Fibroblast of lung (primary cell): ENCODE measurements around the gene FAM228A. TPM values are rescaled to one million over a fixed set of nuclear protein-coding genes. Genes with fewer than 3 reads are reported as not detected.

Experiments used
- DNase-seq, 2 donors: peaks; one replicate each; pipeline versions ENCODE4 v3.0.0 to v3.0.0-alpha.2; 2010; ENCODE audit warnings: low read depth in 2 of 2
- H2AFZ ChIP-seq: 2 replicates; pipeline ENCODE4 v1.5.1; 2012; ENCODE audit warnings: low read length, control low read depth, inconsistent platforms
- H3K27ac ChIP-seq: 2 replicates; pipeline ENCODE4 v1.5.1; 2011; ENCODE audit warnings: low read length, control low read depth; ENCODE audit not compliant: insufficient read depth
- H3K27me3 ChIP-seq: 2 replicates; pipeline ENCODE4 v1.5.1; 2011; ENCODE audit warnings: mild to moderate bottlenecking, low read length; ENCODE audit not compliant: control insufficient read depth, insufficient read depth
- H3K36me3 ChIP-seq: 2 replicates; pipeline ENCODE4 v1.5.1; 2011; ENCODE audit warnings: low read length; ENCODE audit not compliant: control insufficient read depth, insufficient read depth
- H3K4me1 ChIP-seq: 2 replicates; pipeline ENCODE4 v1.5.1; 2011; ENCODE audit warnings: low read length; ENCODE audit not compliant: control insufficient read depth, insufficient read depth; ENCODE audit errors: extremely low read depth
- H3K4me2 ChIP-seq: 2 replicates; pipeline ENCODE4 v1.5.1; 2011; ENCODE audit warnings: low read length, control low read depth; ENCODE audit not compliant: insufficient read depth; ENCODE audit errors: extremely low read depth
- H3K4me3 ChIP-seq, 4 experiments: fragments of 200-600 bp in 1 of 4; sonication (generic) in 1 of 4; replicated peaks in 1 of 4; 2 replicates each; pipeline ENCODE4 v1.5.1; 2011 to 2016; ENCODE audit warnings: low read length in 4 of 4, low read depth in 3 of 4, mild to moderate bottlenecking in 3 of 4, control low read depth in 2 of 4, inconsistent platforms in 1 of 4, mixed read lengths in 1 of 4; ENCODE audit not compliant: insufficient read depth in 1 of 4; ENCODE audit errors: control extremely low read depth in 1 of 4
- H3K79me2 ChIP-seq: 2 replicates; pipeline ENCODE4 v1.5.1; 2012; ENCODE audit warnings: mild to moderate bottlenecking, low read length, inconsistent platforms; ENCODE audit not compliant: control insufficient read depth, insufficient read depth
- H3K9ac ChIP-seq: 2 replicates; pipeline ENCODE4 v1.5.1; 2011; ENCODE audit warnings: mild to moderate bottlenecking, low read length, control low read depth; ENCODE audit not compliant: insufficient read depth
- H3K9me3 ChIP-seq: 2 replicates; pipeline ENCODE4 v1.5.1; 2012; ENCODE audit warnings: low read depth, low read length; ENCODE audit not compliant: control insufficient read depth, insufficient read depth
- H4K20me1 ChIP-seq: 2 replicates; pipeline ENCODE4 v1.5.1; 2011; ENCODE audit warnings: low read length; ENCODE audit not compliant: control insufficient read depth, insufficient read depth; ENCODE audit errors: extremely low read depth
- EZH2 ChIP-seq: IDR thresholded peaks from 2 replicates; pipeline ENCODE4 v1.5.1; 2012; ENCODE audit warnings: low read length, control low read depth, mild to moderate bottlenecking; ENCODE audit errors: missing control alignments
- polyA plus RNA-seq, 2 donors: library from polyadenylated mRNA; depleted of rRNA in 1 of 2; stranded (reverse) in 1 of 2; unstranded in 1 of 2; fragments of >200 nt; gene quantifications; 2 replicates each; pipeline ENCODE4 v1.2.1, GENCODE V29; 2011 to 2012; ENCODE audit warnings: missing spikeins in 1 of 2
- total RNA-seq: library from RNA; depleted of rRNA; stranded (reverse); fragments of >200 nt; gene quantifications from 2 replicates; pipeline ENCODE4 v1.2.1, GENCODE V29; 2014
- TF ChIP-seq, protein P1 (sequence below), 2 donors: IDR thresholded peaks in 1 of 2; conservative IDR thresholded peaks in 1 of 2; 1 replicate in 1 of 2; 2 replicates in 1 of 2; pipeline ENCODE4 v1.5.1; 2011 to 2012; ENCODE audit warnings: low read length in 2 of 2, control low read depth in 1 of 2, inconsistent platforms in 1 of 2, low read depth in 1 of 2, mild to moderate bottlenecking in 1 of 2

FAM228A gene
- total and polyA plus RNA-seq, 2 donors (not counting 1 experiment from before 2014, with no cell fraction given) = 0.99 to 4.3 TPM

DNA sequence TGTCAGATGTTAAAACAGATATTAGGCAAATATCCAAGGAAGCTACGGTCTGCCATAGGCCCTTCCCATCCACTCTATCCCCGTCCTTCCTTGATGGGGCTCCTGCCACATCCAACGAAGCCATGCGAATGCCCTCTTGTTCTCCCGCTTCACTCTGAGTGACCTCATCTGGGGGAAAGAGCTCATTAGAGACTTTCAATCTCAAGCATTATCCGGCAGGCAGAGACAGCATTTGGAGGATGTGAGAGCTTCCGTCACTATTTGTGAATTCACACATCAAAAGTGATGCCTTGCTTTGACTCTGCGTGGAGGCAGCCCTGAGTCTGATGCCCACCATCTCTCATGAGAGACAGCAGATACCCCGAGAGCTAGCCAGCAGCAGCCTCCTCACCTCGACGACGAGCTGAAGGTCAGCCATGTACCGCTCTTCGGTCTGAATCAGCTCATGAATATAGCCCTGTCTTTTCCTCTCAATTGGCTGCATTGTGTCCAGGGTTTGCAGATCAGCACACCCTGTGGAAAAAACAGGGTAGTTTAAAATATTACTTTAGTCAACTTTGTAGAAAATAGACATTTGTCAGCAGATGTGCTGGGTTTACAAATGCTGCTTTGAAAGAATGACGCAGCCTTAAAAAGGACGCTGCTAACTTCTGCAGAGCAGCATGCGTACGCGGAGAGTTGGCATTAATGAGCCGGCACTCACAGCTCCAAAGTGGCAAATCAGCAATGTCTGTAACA, 45.9 kb downstream of the FAM228A start:
- no peaks in the 10 kb centered on the region for H3K36me3 ChIP-seq
- DNase-seq = no peak
- no peaks in the 10 kb centered on the region for H3K9me3 ChIP-seq
- no peak overlapping the region for H3K4me2 ChIP-seq
- H3K27ac ChIP-seq = no peak overlapping the region
- no peak overlapping the region for H2AFZ ChIP-seq
- no peaks in the 10 kb centered on the region for H3K27me3 ChIP-seq
- no peaks in the 10 kb centered on the region for H3K79me2 ChIP-seq
- no peak overlapping the region for H3K9ac ChIP-seq
- no peaks in the 10 kb centered on the region for H3K4me1 ChIP-seq
- no peak for TF ChIP-seq EZH2
- TF ChIP-seq, protein P1, sequence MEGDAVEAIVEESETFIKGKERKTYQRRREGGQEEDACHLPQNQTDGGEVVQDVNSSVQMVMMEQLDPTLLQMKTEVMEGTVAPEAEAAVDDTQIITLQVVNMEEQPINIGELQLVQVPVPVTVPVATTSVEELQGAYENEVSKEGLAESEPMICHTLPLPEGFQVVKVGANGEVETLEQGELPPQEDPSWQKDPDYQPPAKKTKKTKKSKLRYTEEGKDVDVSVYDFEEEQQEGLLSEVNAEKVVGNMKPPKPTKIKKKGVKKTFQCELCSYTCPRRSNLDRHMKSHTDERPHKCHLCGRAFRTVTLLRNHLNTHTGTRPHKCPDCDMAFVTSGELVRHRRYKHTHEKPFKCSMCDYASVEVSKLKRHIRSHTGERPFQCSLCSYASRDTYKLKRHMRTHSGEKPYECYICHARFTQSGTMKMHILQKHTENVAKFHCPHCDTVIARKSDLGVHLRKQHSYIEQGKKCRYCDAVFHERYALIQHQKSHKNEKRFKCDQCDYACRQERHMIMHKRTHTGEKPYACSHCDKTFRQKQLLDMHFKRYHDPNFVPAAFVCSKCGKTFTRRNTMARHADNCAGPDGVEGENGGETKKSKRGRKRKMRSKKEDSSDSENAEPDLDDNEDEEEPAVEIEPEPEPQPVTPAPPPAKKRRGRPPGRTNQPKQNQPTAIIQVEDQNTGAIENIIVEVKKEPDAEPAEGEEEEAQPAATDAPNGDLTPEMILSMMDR (conservative IDR thresholded peaks at IDR 0.05 in 1 of 2, IDR thresholded peaks at IDR 0.05 in 1 of 2; ENCODE audit: low read depth in 1 of 2, low read length in 2 of 2) = no peak
- no peaks in the 10 kb centered on the region for H4K20me1 ChIP-seq
- no peak overlapping the region for H3K4me3 ChIP-seq

DNA sequence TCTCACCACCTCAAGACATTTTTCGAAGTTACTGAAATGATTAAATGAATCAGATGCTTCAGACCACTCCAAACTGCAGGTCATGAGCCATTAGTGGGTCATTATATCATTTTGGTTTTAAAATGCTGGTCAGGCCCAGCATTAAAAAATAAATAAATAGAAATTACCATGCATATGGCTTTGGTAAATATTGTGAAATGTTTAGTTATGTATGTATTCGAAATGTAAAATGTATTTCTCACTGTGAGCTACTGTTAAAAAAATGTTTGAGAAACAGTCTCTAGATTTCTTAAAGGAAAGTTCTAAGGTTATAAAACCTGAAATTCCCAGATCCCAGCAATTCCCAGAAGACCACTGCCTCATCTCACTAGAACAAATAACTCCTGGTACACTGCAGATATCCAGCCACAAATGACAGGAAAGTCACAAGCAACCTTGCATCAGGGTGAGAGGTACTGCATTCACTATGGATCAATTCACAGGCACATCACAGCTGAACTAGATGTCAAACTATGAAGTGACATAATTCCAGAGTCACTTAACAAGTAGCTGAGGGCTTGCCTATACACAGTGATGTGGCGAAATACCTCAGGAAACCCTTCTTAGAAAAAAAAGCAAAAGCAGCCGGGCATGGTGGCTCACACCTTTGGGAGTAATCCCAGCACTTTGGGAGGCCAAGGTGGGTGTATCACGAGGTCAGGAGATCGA, 46.6 kb downstream of the FAM228A start:
- H3K36me3 ChIP-seq = no peaks in the 10 kb centered on the region
- no peaks in the 10 kb centered on the region for H3K79me2 ChIP-seq
- H2AFZ ChIP-seq = no peak overlapping the region
- no peaks in the 10 kb centered on the region for H3K9me3 ChIP-seq
- H3K9ac ChIP-seq = no peak overlapping the region
- H3K4me3 ChIP-seq = no peak overlapping the region
- H3K27me3 ChIP-seq = no peaks in the 10 kb centered on the region
- H3K4me2 ChIP-seq = no peak overlapping the region
- no peak overlapping the region for H3K27ac ChIP-seq
- H4K20me1 ChIP-seq = no peaks in the 10 kb centered on the region
- H3K4me1 ChIP-seq = no peaks in the 10 kb centered on the region
- no peak for DNase-seq
- TF ChIP-seq, protein P1 (conservative IDR thresholded peaks at IDR 0.05 in 1 of 2, IDR thresholded peaks at IDR 0.05 in 1 of 2; ENCODE audit: low read depth in 1 of 2, low read length in 2 of 2) = no peak
- no peak for TF ChIP-seq EZH2

DNA sequence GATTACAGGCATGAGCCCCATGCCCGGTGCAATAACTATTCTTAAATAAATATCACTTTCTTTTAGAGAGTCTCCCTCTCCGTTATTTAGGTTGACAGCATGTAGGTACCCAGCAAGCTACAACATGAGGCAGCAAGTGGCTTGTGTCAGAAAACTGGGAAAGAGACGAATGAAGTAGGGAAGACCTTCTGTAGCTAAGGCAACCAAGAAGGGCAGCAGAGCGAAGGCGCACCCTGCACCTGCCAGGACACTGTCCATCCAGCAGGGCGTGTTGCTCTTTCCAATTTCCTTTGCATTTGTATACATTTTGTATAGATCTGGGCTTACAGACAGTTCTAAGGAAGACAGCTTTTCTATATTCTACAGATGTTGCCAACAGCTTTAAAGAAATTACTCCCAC, 48.1 kb downstream of the FAM228A start:
- Histone ChIP-seq H3K27ac (no peak overlapping the region), H3K4me1 (no peaks in the 10 kb centered on the region), H3K4me2 (no peak overlapping the region), H3K36me3 (no peaks in the 10 kb centered on the region), H3K4me3 (no peak overlapping the region), H3K9me3 (no peaks in the 10 kb centered on the region), H3K79me2 (no peaks in the 10 kb centered on the region), H3K9ac (no peak overlapping the region), H2AFZ (no peak overlapping the region), H4K20me1 (no peaks in the 10 kb centered on the region), H3K27me3 (no peaks in the 10 kb centered on the region)
- TF ChIP-seq EZH2 = no peak
- TF ChIP-seq, protein P1 (conservative IDR thresholded peaks at IDR 0.05 in 1 of 2, IDR thresholded peaks at IDR 0.05 in 1 of 2; ENCODE audit: low read depth in 1 of 2, low read length in 2 of 2) = no peak
- DNase-seq = no peak
